WERI-Rb-1 (cell line): ENCODE results near the gene TOP2A.
"Not testable (repeated sequence)": the region's sequence is repeated elsewhere in the genome, so short reads cannot be mapped to it uniquely, and the experiment has no call there.

Experiments
- DNase-seq: peaks from one replicate; pipeline ENCODE4 v3.0.0-alpha.2; 2020
- H3K27ac ChIP-seq: fragments of 250-450 bp; sonication (Bioruptor Pico); 2 replicates; pipeline ENCODE4 v1.5.1; 2020; ENCODE audit warnings: mild to moderate bottlenecking, moderate library complexity
- H3K27me3 ChIP-seq: fragments of 250-450 bp; sonication (Bioruptor Pico); 2 replicates; pipeline ENCODE4 v1.5.1; 2021; ENCODE audit warnings: mild to moderate bottlenecking, low read depth, moderate library complexity; ENCODE audit not compliant: insufficient read depth, severe bottlenecking
- H3K36me3 ChIP-seq: fragments of 250-450 bp; sonication (Bioruptor Pico); 2 replicates; pipeline ENCODE4 v1.5.1; 2020; ENCODE audit warnings: mild to moderate bottlenecking, moderate library complexity
- H3K4me3 ChIP-seq: 2 replicates; pipeline ENCODE4 v1.5.1; 2011; ENCODE audit warnings: low read depth, mild to moderate bottlenecking, control low read depth, low read length
- H3K9me3 ChIP-seq: fragments of 250-450 bp; sonication (Bioruptor Pico); 2 replicates; pipeline ENCODE4 v1.5.1; 2021; ENCODE audit warnings: mild to moderate bottlenecking, moderate library complexity; ENCODE audit not compliant: severe bottlenecking
- TF ChIP-seq, protein P1 (sequence below): IDR thresholded peaks from 2 replicates; pipeline ENCODE4 v1.5.1; 2011; ENCODE audit warnings: low read depth, mild to moderate bottlenecking, control low read depth, inconsistent platforms, low read length

TOP2A gene

DNA sequence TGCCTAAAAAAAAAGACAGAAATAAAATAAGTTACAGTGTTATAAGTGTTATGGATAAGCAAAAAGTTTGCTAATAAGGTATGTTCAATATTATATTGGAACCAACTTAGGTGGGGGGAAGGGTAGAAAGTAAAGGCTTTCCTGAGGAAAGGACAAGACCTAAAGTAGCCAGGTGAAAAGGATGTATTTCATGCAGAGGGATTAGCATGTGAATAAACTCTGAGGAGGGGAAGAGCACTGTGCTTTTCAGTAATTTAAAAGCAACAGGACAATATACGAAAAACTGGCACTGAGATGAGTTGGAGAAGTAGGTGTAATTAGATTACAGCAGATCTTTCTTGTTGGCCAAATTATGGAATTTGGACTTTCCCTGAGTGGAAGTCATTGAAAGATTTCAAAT is 7.6 kb downstream of the TOP2A start:
- TF ChIP-seq, protein P1, sequence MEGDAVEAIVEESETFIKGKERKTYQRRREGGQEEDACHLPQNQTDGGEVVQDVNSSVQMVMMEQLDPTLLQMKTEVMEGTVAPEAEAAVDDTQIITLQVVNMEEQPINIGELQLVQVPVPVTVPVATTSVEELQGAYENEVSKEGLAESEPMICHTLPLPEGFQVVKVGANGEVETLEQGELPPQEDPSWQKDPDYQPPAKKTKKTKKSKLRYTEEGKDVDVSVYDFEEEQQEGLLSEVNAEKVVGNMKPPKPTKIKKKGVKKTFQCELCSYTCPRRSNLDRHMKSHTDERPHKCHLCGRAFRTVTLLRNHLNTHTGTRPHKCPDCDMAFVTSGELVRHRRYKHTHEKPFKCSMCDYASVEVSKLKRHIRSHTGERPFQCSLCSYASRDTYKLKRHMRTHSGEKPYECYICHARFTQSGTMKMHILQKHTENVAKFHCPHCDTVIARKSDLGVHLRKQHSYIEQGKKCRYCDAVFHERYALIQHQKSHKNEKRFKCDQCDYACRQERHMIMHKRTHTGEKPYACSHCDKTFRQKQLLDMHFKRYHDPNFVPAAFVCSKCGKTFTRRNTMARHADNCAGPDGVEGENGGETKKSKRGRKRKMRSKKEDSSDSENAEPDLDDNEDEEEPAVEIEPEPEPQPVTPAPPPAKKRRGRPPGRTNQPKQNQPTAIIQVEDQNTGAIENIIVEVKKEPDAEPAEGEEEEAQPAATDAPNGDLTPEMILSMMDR: no peak

DNA sequence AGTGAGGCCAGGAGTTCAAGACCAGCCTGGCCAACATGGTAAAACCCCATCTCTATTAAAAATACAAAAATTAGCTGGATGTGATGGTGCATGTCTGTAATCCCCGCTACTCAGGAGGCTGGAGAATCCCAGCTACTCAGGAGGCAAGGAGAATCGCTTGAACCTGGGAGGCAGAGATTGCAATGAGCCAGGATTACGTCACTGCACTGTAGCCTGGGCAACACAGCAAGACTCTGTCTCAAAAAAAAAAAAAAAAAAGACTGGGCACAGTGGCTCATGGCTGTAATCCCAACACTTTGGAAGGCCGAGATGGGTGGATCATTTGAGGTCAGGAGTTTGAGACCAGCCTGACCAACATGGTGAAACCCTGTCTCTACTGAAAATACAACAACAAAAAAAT is 8.2 kb downstream of the TOP2A start:
- not testable (repeated sequence) for DNase-seq, H3K27me3 ChIP-seq, H3K9me3 ChIP-seq, H3K27ac ChIP-seq, H3K4me3 ChIP-seq
- H3K36me3 ChIP-seq: peaks cover 98% of the 10 kb centered on the region

More for the DNA sequence above, 7.6 kb downstream of the TOP2A start:
- Histone ChIP-seq H3K9me3 (no peaks in the 10 kb centered on the region), H3K27ac (no peak overlapping the region), H3K27me3 (no peaks in the 10 kb centered on the region), H3K36me3 (peaks cover 98% of the 10 kb centered on the region), H3K4me3 (no peak overlapping the region)
- DNase-seq: no peak

DNA sequence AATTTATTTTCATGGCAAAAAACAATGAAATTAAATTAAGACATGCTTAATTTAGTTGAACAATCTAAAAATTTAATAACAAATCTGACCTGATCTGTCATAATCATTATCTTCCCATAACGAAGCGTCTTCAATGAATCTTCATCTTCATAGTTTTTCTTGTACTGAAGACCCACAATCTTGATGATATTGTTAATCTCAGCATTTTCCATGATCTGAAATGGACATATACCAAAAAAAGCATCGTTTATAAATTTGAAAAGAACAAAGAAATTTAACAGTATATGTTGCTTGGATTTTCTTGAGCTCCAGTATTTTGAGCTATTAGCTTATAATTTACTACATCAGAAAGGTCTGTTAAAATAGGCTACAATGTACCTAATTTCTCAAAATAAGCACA is 10.2 kb downstream of the TOP2A start:
- Histone ChIP-seq H3K36me3 (peaks cover 98% of the 10 kb centered on the region), H3K27me3 (no peaks in the 10 kb centered on the region), H3K4me3 (no peak overlapping the region), H3K9me3 (no peaks in the 10 kb centered on the region), H3K27ac (no peak overlapping the region)
- no peak for DNase-seq
- TF ChIP-seq, protein P1: no peak

DNA sequence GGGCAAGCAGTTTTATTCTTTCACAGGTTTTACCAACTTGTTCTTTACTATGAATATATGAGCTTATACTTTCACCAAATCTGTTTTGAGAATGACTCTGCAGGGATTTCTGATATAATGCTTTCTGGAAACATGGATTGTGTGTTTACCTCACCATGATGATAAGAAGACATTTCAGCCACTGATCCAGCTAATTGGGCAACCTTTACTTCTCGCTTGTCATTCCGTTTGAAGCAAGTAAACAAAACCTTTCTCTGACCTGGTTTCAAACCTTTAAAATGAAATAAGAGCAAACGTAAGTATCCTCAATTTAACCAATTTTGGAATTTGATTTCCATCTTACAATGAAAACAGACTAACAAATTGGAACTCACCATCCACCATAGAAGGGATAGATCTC is 13.7 kb downstream of the TOP2A start:
- TF ChIP-seq, protein P1: no peak
- Histone ChIP-seq H3K4me3 (no peak overlapping the region), H3K36me3 (peaks cover 100% of the 10 kb centered on the region), H3K9me3 (no peaks in the 10 kb centered on the region), H3K27ac (no peak overlapping the region), H3K27me3 (no peaks in the 10 kb centered on the region)
- no peak for DNase-seq

DNA sequence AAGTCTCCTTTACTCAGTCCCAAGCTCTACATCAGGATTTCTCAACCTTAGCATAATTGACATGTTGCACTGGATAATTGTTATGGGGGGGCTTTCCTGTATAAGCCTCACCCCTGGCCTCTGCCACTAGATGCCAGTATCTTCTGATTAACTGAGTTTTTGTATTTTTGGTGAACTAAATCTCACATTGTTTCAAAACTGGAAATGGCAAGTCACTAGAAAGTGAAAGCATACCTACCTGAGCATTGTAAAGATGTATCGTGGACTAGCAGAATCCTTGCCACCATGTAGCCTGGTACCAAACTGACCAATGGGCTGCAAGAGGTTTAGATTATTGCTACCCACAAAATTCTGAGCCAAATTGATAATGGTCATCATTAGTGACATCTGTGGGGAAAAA is 15.0 kb downstream of the TOP2A start:
- Histone ChIP-seq H3K4me3 (no peak overlapping the region), H3K27ac (no peak overlapping the region), H3K36me3 (peaks cover 100% of the 10 kb centered on the region), H3K27me3 (no peaks in the 10 kb centered on the region), H3K9me3 (no peaks in the 10 kb centered on the region)
- TF ChIP-seq, protein P1: no peak
- no peak for DNase-seq

DNA sequence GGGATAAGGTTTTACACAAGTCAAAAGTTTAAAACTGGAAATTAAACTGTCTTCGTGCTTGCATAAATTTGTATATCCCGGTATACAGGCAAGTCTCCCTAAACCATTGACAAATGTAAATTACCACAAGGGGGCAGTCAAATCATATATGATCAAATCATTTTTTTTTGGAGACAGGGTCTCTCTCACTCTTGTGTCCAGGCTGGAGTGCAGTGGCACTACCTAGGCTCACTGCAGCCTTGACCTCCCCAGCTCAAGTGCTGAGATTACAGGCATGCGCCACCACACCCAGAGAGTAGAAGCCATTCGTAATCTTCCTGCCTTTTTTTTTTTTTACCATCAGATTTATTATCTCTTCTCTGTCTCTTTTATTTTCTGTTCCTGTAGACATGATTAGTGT is 18.5 kb downstream of the TOP2A start:
- no peak overlapping the region for H3K27ac ChIP-seq
- no peaks in the 10 kb centered on the region for H3K9me3 ChIP-seq
- peaks cover 100% of the 10 kb centered on the region for H3K36me3 ChIP-seq
- TF ChIP-seq, protein P1: peak; percentile 40; the same call in 1 of the 2 replicates
- no peak overlapping the region for H3K4me3 ChIP-seq
- DNase-seq: no peak
- H3K27me3 ChIP-seq: no peaks in the 10 kb centered on the region

DNA sequence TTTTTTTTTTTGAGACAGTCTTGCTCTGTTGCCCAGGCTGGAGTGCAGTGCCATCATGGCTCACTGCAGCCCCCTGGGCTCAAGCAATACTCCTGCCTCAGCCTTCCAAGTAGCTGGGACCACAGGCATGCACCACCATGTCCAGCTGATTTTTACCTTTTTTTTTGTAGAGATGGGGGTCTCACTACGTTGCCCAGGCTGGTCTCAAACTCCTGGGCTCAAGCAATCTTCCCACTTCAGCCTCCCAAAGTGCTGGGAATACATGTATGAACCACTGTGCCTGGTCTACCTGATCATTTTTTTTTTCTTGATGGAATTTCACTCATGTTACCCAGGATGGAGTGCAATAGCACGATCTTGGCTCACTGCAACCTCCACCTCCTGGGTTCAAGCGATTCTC is 31.1 kb downstream of the TOP2A start:
- not testable (repeated sequence) for DNase-seq, H3K27me3 ChIP-seq, H3K4me3 ChIP-seq, H3K9me3 ChIP-seq, H3K27ac ChIP-seq
- H3K36me3 ChIP-seq: peaks cover 62% of the 10 kb centered on the region
